Measurements from ENCODE around the gene KISS1.

KISS1 gene

GRCh38 chr1:204143276-204144041 is 52.8 kb downstream of the KISS1 start:
- H3K27me3 Mint-ChIP-seq = peaks cover 6 to 9% of the 10 kb centered on the region in 2 donors
- H3K36me3 Mint-ChIP-seq (ENCODE audit: insufficient read depth) = peaks cover 12% of the 10 kb centered on the region
- H3K4me3 Mint-ChIP-seq = no peak overlapping the region
- H3K4me1 Mint-ChIP-seq (ENCODE audit: low read depth in 2 of 2) = no peaks in the 10 kb centered on the region
- H3K27ac Mint-ChIP-seq = no peak overlapping the region
- H3K9me3 Mint-ChIP-seq = no peaks in the 10 kb centered on the region
- ATAC-seq (replicated peaks) = no peak
- DNase-seq = no peak

- ATAC-seq (replicated peaks) (no peak), DNase-seq (no peak)
- Mint-ChIP-seq H3K9me3 (no peaks in the 10 kb centered on the region), H3K4me1 (ENCODE audit: low read depth in 2 of 2) (no peaks in the 10 kb centered on the region), H3K36me3 (ENCODE audit: insufficient read depth) (peaks cover 12% of the 10 kb centered on the region), H3K27me3 (peaks cover 6 to 9% of the 10 kb centered on the region in 2 donors), H3K27ac (no peak overlapping the region), H3K4me3 (no peak overlapping the region)
These were observed 54.0 kb downstream of the KISS1 start for GRCh38 chr1:204142032-204142974.

GRCh38 chr1:204141131-204141530 is 55.2 kb downstream of the KISS1 start:
- Mint-ChIP-seq H3K27me3 (peaks cover 6 to 9% of the 10 kb centered on the region in 2 donors), H3K4me3 (no peak overlapping the region), H3K27ac (no peak overlapping the region), H3K36me3 (ENCODE audit: insufficient read depth) (peaks cover 12% of the 10 kb centered on the region), H3K9me3 (no peaks in the 10 kb centered on the region), H3K4me1 (ENCODE audit: low read depth in 2 of 2) (no peaks in the 10 kb centered on the region)
- DNase-seq (no peak), ATAC-seq (replicated peaks) (no peak)
